Activated CD4-positive, CD25-positive, alpha-beta regulatory T cell (primary cell): Measurements from ENCODE around the gene XRN2.
"Not testable (repeated sequence)": the region's sequence is repeated elsewhere in the genome, so short reads cannot be mapped to it uniquely, and the experiment has no call there.

ENCODE experiments used
- DNase-seq, 4 experiments: peaks; one replicate each; lab custom pipeline; 2025; lab: John Stamatoyannopoulos, UW

XRN2 gene

GRCh38 chr20:21387528-21387927 is 84.4 kb downstream of the XRN2 start:
- DNase-seq: no peak

- DNase-seq: no peak
Observed at GRCh38 chr20:21388566-21388965, 85.4 kb downstream of the XRN2 start.

GRCh38 chr20:21389368-21389767 is 86.2 kb downstream of the XRN2 start:
- no peak for DNase-seq

- DNase-seq: no peak
Observed at GRCh38 chr20:21390768-21391167, 87.6 kb downstream of the XRN2 start.

GRCh38 chr20:21391185-21391971 is 88.2 kb downstream of the XRN2 start:
- DNase-seq: no peak

- no peak for DNase-seq
Observed at GRCh38 chr20:21391972-21392352, 88.8 kb downstream of the XRN2 start.

- no peak for DNase-seq
Observed at GRCh38 chr20:21393166-21393565, 90.0 kb downstream of the XRN2 start.

GRCh38 chr20:21393816-21394519 is 90.8 kb downstream of the XRN2 start:
- no peak for DNase-seq

- DNase-seq: no peak
Observed at GRCh38 chr20:21394551-21394950, 91.4 kb downstream of the XRN2 start.

- DNase-seq: no peak
Observed at GRCh38 chr20:21395051-21395665, 92.0 kb downstream of the XRN2 start.

GRCh38 chr20:21395666-21396598 is 92.8 kb downstream of the XRN2 start:
- no peak for DNase-seq

GRCh38 chr20:21396599-21397340 is 93.6 kb downstream of the XRN2 start:
- no peak for DNase-seq

GRCh38 chr20:21397341-21398108 is 94.4 kb downstream of the XRN2 start, which contains the start of gene NKX2-4:
Gene NKX2-4 (minus strand): TSS chr20:21397526. CDS start chr20:21397399, 127 bp downstream.
- DNase-seq: no peak

GRCh38 chr20:21398109-21399004 is 95.2 kb downstream of the XRN2 start:
- no peak for DNase-seq

GRCh38 chr20:21399005-21399475 is 95.9 kb downstream of the XRN2 start:
- DNase-seq: no peak

GRCh38 chr20:21411725-21412124 is 108.6 kb downstream of the XRN2 start:
- DNase-seq: no peak

GRCh38 chr20:21413996-21414395 is 110.9 kb downstream of the XRN2 start:
- DNase-seq: not testable (repeated sequence)

- DNase-seq: not testable (repeated sequence)
Observed at GRCh38 chr20:21419147-21419546, 116.0 kb downstream of the XRN2 start.

- no peak for DNase-seq
Observed at GRCh38 chr20:21421601-21422236, 118.6 kb downstream of the XRN2 start.
